Gastroesophageal sphincter (tissue), 3 donors: ENCODE measurements around the gene TMEM123.

ENCODE experiments used
- CTCF ChIP-seq, 4 experiments: fragments of 200-600 bp in 2 of 4; fragments of 450-650 bp in 2 of 4; sonication (generic) in 1 of 4; IDR thresholded peaks; one replicate each; pipeline ENCODE4 v1.5.1; 2017 to 2019; ENCODE audit warnings: antibody characterized with exemption in 4 of 4, mild to moderate bottlenecking in 2 of 4, moderate library complexity in 2 of 4
- EP300 ChIP-seq: sonication (generic); formaldehyde crosslinking; IDR thresholded peaks from one replicate; pipeline ENCODE4 v1.6.1; 2017; ENCODE audit warnings: antibody characterized with exemption, mild to moderate bottlenecking
- POLR2A ChIP-seq, 2 donors: fragments of 450-650 bp; IDR thresholded peaks; one replicate each; pipeline ENCODE4 v1.6.1; 2017; ENCODE audit warnings: antibody characterized with exemption in 2 of 2, mild to moderate bottlenecking in 2 of 2, moderate library complexity in 1 of 2
- POLR2AphosphoS5 ChIP-seq: sonication (generic); formaldehyde crosslinking; IDR thresholded peaks from one replicate; pipeline ENCODE4 v1.6.1; 2017; ENCODE audit warnings: antibody characterized with exemption

GRCh38 chr11:102401905-102402304, 50.7 kb downstream of the TMEM123 start:
- no peak for TF ChIP-seq POLR2A (IDR thresholded peaks at IDR 0.05)
- TF ChIP-seq CTCF (IDR thresholded peaks at IDR 0.05), result no peak
- no peak for TF ChIP-seq EP300
- no peak for TF ChIP-seq POLR2AphosphoS5
